Keratinocyte (primary cell): ENCODE data around the gene MAP3K5. TPM values are rescaled to one million over a fixed set of nuclear protein-coding genes. Genes with fewer than 3 reads are reported as not detected.

ENCODE experiments used
- DNase-seq: peaks from one replicate; pipeline ENCODE4 v3.0.0-alpha.2; 2011; ENCODE audit warnings: low read depth, missing footprints, low spot score
- FAIRE-seq: peaks from 2 replicates; lab custom pipeline; 2011; peaks lifted over from hg19 to GRCh38; lab: Jason Lieb, UNC
- H2AFZ ChIP-seq: 2 replicates; pipeline ENCODE4 v1.6.0; 2012; ENCODE audit warnings: low read length, control low read depth, inconsistent platforms; ENCODE audit not compliant: control insufficient read depth
- H3K27ac ChIP-seq: 2 replicates; pipeline ENCODE4 v1.5.1; 2011; ENCODE audit warnings: low read length; ENCODE audit not compliant: control insufficient read depth, insufficient read depth
- H3K27me3 ChIP-seq: 3 replicates; pipeline ENCODE4 v1.6.0; 2011; ENCODE audit warnings: low read length; ENCODE audit not compliant: control insufficient read depth, insufficient read depth; ENCODE audit errors: extremely low read depth
- H3K36me3 ChIP-seq, 2 experiments: 2 replicates in 1 of 2; 3 replicates in 1 of 2; pipeline ENCODE4 v1.5.1; 2011; ENCODE audit warnings: low read length in 2 of 2, mild to moderate bottlenecking in 1 of 2; ENCODE audit not compliant: control insufficient read depth in 2 of 2, insufficient read depth in 2 of 2; ENCODE audit errors: extremely low read depth in 1 of 2
- H3K4me1 ChIP-seq: 3 replicates; pipeline ENCODE4 v1.5.1; 2011; ENCODE audit warnings: low read length; ENCODE audit not compliant: control insufficient read depth, insufficient read depth; ENCODE audit errors: extremely low read depth
- H3K4me2 ChIP-seq: 3 replicates; pipeline ENCODE4 v1.6.0; 2011; ENCODE audit warnings: low read depth, low read length; ENCODE audit not compliant: control insufficient read depth, insufficient read depth; ENCODE audit errors: extremely low read depth
- H3K4me3 ChIP-seq, 3 experiments: fragments of 200-600 bp in 1 of 3; sonication (generic) in 1 of 3; 2 replicates in 2 of 3; 3 replicates in 1 of 3; pipeline ENCODE4 v1.5.1; 2011 to 2016; ENCODE audit warnings: low read length in 3 of 3, mild to moderate bottlenecking in 3 of 3, control low read depth in 2 of 3, inconsistent platforms in 1 of 3, low read depth in 1 of 3, mixed read lengths in 1 of 3, mixed run types in 1 of 3, moderate library complexity in 1 of 3; ENCODE audit not compliant: control insufficient read depth in 2 of 3, insufficient read depth in 2 of 3; ENCODE audit errors: extremely low read depth in 1 of 3
- H3K79me2 ChIP-seq: 2 replicates; pipeline ENCODE4 v1.6.0; 2012; ENCODE audit warnings: low read length; ENCODE audit not compliant: control insufficient read depth, insufficient read depth
- H3K9ac ChIP-seq: 3 replicates; pipeline ENCODE4 v1.6.0; 2011; ENCODE audit warnings: low read length; ENCODE audit not compliant: control insufficient read depth, insufficient read depth; ENCODE audit errors: extremely low read depth
- H3K9me1 ChIP-seq: 3 replicates; pipeline ENCODE4 v1.6.0; 2011; ENCODE audit warnings: low read length; ENCODE audit not compliant: control insufficient read depth, insufficient read depth; ENCODE audit errors: extremely low read depth
- H3K9me3 ChIP-seq: 2 replicates; pipeline ENCODE4 v1.5.1; 2012; ENCODE audit warnings: low read depth, low read length; ENCODE audit not compliant: control insufficient read depth
- H4K20me1 ChIP-seq: 3 replicates; pipeline ENCODE4 v1.6.0; 2011; ENCODE audit warnings: low read length; ENCODE audit not compliant: control insufficient read depth, insufficient read depth; ENCODE audit errors: extremely low read depth
- EZH2 ChIP-seq: IDR thresholded peaks from one replicate; pipeline ENCODE4 v1.6.1; 2012; ENCODE audit warnings: inconsistent platforms, mild to moderate bottlenecking, low read length, moderate library complexity
- dilution Hi-C: fragments of 300-500 bp; cut with MboI; formaldehyde crosslinking; loops from one replicate; pipeline ENCODE4 v1.7.0; 2020; ENCODE audit warnings: low sequenced_read_pairs; ENCODE audit not compliant: extremely low pct_ligation_motif_present
- polyA plus RNA-seq, 5 experiments: library from polyadenylated mRNA; depleted of rRNA in 3 of 5; stranded (reverse) in 3 of 5; stranded (forward) in 1 of 5; unstranded in 1 of 5; fragments of >200 nt; gene quantifications; 1 replicate in 1 of 5; 2 replicates in 3 of 5; 3 replicates in 1 of 5; pipeline versions ENCODE4 v1.2.1 to v1.2.3, GENCODE V29; 2011 to 2012; ENCODE audit warnings: missing spikeins in 2 of 5, low read depth in 1 of 5, low replicate concordance in 1 of 5
- TF ChIP-seq, protein P1 (sequence below), 3 experiments: IDR thresholded peaks in 1 of 3; conservative IDR thresholded peaks in 1 of 3; optimal IDR thresholded peaks in 1 of 3; 2 replicates in 2 of 3; 3 replicates in 1 of 3; pipeline versions ENCODE3 to v1.5.1; 2011; ENCODE audit warnings: low read length in 3 of 3, mild to moderate bottlenecking in 3 of 3, moderate library complexity in 2 of 3, control low read depth in 1 of 3, inconsistent platforms in 1 of 3; ENCODE audit not compliant: insufficient read depth in 2 of 3; ENCODE audit errors: extremely low read depth in 1 of 3

Gene MAP3K5
- polyA plus RNA-seq, 1 donor (not counting 4 experiments of a cell fraction or from before 2014, with no cell fraction given) = 3.4 TPM

DNA sequence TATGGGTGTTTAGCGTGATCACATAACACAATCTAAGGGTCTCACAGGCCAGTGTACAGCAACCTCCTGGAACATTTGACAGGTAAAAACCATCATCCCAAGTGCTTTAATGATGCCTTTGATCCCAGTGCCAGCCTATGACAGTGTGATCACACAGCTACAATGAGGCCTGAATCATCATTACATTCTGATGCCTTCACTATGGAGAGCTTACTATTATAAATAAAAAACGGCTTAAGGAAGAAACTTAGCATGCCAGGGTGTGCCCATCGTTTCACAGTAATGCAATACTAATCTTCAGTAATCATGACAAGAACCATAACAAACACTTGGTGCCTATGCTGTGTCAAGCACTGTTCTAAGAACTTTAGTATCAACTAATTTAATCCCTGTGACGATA is 253.4 kb downstream of the MAP3K5 start:
- no peak overlapping the region for H3K27ac ChIP-seq
- H2AFZ ChIP-seq = no peak overlapping the region
- no peaks in the 10 kb centered on the region for H3K9me1 ChIP-seq
- peaks cover 56% of the 10 kb centered on the region for H3K79me2 ChIP-seq
- no peaks in the 10 kb centered on the region for H3K9me3 ChIP-seq
- no peaks in the 10 kb centered on the region for H3K27me3 ChIP-seq
- no peak for TF ChIP-seq EZH2
- TF ChIP-seq, protein P1, sequence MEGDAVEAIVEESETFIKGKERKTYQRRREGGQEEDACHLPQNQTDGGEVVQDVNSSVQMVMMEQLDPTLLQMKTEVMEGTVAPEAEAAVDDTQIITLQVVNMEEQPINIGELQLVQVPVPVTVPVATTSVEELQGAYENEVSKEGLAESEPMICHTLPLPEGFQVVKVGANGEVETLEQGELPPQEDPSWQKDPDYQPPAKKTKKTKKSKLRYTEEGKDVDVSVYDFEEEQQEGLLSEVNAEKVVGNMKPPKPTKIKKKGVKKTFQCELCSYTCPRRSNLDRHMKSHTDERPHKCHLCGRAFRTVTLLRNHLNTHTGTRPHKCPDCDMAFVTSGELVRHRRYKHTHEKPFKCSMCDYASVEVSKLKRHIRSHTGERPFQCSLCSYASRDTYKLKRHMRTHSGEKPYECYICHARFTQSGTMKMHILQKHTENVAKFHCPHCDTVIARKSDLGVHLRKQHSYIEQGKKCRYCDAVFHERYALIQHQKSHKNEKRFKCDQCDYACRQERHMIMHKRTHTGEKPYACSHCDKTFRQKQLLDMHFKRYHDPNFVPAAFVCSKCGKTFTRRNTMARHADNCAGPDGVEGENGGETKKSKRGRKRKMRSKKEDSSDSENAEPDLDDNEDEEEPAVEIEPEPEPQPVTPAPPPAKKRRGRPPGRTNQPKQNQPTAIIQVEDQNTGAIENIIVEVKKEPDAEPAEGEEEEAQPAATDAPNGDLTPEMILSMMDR (optimal IDR thresholded peaks at IDR 0.05 in 1 of 3, IDR thresholded peaks at IDR 0.05 in 1 of 3, conservative IDR thresholded peaks at IDR 0.05 in 1 of 3; ENCODE audit: extremely low read depth in 1 of 3, insufficient read depth in 2 of 3, low read length in 3 of 3) = no peak
- no peaks in the 10 kb centered on the region for H3K36me3 ChIP-seq
- H3K4me2 ChIP-seq = no peak overlapping the region
- no peak overlapping the region for H3K9ac ChIP-seq
- DNase-seq (no peak), FAIRE-seq (peak; percentile 5)
- no peaks in the 10 kb centered on the region for H4K20me1 ChIP-seq
- H3K4me3 ChIP-seq = no peak overlapping the region
- dilution Hi-C loops = no loop called here
- no peaks in the 10 kb centered on the region for H3K4me1 ChIP-seq

DNA sequence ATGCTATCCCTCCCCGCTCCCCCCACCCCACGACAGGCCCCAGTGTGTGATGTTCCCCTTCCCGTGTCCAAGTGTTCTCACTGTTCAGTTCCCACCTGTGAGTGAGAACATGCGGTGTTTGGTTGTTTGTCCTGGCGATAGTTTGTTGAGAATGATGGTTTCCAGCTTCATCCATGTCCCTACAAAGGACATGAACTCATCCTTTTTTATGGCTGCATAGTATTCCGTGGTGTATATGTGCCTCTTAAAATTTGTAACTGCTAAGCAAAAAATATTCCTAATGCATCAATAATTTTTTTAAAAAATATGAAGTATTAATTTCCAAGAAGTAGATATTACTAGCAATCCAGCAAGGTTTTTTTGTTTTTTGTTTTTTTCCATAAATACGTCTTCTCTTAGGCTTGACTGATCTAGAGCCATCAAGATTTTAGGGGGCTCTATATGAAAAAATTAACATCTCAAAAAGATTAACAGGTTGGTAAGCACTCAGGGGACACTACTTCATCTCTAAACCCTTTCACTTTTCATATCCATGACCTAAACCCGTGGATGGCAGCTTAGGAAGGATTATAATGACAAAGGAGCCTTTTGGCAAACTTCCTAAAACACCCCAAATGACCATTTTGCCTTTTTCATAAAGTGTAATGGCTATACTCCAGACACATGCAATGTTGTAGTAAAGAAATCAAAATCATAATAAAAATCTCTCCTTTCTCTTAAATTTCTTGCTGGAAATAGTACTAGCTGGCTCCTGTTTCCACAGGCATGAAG is 256.2 kb downstream of the MAP3K5 start:
- no peak for FAIRE-seq
- H3K9me1 ChIP-seq = no peaks in the 10 kb centered on the region
- dilution Hi-C loops = no loop called here

More for the DNA sequence above, 256.2 kb downstream of the MAP3K5 start:
- no peak overlapping the region for H3K4me2 ChIP-seq
- H4K20me1 ChIP-seq = no peaks in the 10 kb centered on the region
- H3K9me3 ChIP-seq = no peaks in the 10 kb centered on the region
- no peak for DNase-seq
- H3K4me1 ChIP-seq = no peaks in the 10 kb centered on the region
- H3K36me3 ChIP-seq = no peaks in the 10 kb centered on the region
- H3K27ac ChIP-seq = no peak overlapping the region
- TF ChIP-seq EZH2 = no peak
- TF ChIP-seq, protein P1 (optimal IDR thresholded peaks at IDR 0.05 in 1 of 3, IDR thresholded peaks at IDR 0.05 in 1 of 3, conservative IDR thresholded peaks at IDR 0.05 in 1 of 3; ENCODE audit: extremely low read depth in 1 of 3, insufficient read depth in 2 of 3, low read length in 3 of 3) = no peak
- H3K27me3 ChIP-seq = no peaks in the 10 kb centered on the region
- no peak overlapping the region for H2AFZ ChIP-seq
- H3K9ac ChIP-seq = no peak overlapping the region
- no peak overlapping the region for H3K4me3 ChIP-seq
- peaks cover 43% of the 10 kb centered on the region for H3K79me2 ChIP-seq
